ENCODE data around the gene PLXNB2.

DNA sequence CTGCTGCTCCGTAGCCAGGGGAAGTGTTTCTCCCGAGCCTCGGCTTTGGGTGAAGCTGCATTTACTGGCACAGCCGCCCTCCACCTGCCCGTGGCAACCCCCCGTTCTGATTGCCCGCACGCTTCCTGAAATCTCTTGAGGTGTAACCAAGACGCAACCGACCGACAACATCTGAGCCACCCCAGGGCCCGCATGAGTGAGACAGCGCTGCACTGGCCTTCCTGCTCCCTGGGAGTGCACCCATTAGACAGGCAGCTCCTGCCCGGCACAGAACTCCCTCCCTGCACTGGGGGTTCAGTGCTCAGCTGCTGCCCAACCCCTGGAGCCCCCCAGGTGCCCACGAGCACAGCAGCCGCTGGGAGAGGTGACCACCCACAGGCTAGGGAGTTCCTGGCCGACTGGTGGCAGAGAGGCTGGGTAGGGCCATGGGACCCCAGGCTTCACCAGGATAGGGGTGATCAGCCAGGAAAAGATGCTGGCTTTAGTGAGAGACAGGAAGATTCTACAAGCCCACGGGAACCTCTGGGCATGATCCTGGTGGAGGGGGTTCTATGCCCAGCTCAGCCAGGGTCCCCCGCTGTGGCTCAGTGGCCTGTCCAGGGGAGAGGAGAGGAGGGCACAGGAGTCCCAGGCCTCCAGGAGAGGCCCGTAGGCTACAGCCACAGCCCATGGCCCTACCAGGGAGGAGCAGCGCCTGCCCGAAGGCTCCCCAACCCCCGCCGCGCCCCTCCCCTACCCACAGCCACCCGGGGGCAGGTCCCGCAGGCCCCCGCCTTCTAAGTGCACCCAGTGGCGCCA, 14.6 kb downstream of the PLXNB2 start:
- TF ChIP-seq, protein P1, sequence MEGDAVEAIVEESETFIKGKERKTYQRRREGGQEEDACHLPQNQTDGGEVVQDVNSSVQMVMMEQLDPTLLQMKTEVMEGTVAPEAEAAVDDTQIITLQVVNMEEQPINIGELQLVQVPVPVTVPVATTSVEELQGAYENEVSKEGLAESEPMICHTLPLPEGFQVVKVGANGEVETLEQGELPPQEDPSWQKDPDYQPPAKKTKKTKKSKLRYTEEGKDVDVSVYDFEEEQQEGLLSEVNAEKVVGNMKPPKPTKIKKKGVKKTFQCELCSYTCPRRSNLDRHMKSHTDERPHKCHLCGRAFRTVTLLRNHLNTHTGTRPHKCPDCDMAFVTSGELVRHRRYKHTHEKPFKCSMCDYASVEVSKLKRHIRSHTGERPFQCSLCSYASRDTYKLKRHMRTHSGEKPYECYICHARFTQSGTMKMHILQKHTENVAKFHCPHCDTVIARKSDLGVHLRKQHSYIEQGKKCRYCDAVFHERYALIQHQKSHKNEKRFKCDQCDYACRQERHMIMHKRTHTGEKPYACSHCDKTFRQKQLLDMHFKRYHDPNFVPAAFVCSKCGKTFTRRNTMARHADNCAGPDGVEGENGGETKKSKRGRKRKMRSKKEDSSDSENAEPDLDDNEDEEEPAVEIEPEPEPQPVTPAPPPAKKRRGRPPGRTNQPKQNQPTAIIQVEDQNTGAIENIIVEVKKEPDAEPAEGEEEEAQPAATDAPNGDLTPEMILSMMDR (IDR thresholded peaks at IDR 0.05), result no peak
- TF ChIP-seq POLR2A (IDR thresholded peaks at IDR 0.05), result no peak

Data from lower leg skin (tissue), 3 donors.